ENCODE data around the gene PDPN. TPM values are rescaled to one million over a fixed set of nuclear protein-coding genes. Genes with fewer than 3 reads are reported as not detected.

PDPN gene
- total and polyA plus RNA-seq, 2 experiments from 2014 or later: 67.3 to 82.8 TPM

DNA sequence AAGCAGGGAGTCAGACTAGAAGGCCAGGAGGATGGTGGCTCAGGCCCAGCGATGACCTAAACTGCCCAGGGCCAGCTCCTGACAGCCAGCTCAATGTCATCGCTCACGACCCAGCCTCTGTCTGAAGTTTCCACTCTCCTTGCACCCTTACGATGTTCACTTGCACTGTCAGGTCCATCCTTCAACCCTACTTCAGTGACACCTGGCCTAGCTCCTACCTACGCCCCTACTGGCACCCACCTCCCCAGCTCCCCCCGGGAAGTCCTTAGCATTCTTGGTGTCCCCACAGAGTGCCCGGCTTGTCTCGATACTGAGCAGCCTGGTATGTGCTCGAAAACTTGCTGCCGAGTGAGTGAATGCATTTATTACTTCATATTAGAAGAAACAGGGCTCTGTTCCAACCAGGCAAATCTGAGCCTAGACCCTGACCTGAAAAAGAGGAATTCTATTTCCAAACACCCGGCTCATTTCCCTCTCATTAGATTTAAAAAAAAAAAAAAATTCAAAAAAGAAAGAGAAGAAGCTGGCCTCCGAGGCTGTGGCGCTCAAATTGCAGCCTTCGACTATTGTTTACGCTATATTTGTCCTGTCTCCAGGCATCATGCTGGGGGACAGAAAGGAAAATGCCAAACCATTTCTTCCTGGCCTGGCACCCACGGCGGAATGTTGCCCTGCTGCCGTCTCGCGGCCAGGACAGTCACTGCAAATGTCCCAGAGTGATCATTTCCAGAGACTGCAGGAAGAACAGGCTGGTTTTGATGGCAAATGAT is 40.0 kb upstream of the PDPN start:
- Histone ChIP-seq H3K27ac (ENCODE audit: low read depth) (no peak overlapping the region), H3K9me2 (ENCODE audit: insufficient read depth) (no peaks in the 10 kb centered on the region), H3K36me3 (ENCODE audit: insufficient read depth) (no peaks in the 10 kb centered on the region; the same call in 1 of the 2 replicates), H4K20me1 (replicated peaks; ENCODE audit: insufficient read depth) (no peaks in the 10 kb centered on the region), H3K4me1 (ENCODE audit: insufficient read depth) (no peaks in the 10 kb centered on the region), H3K79me2 (replicated peaks; ENCODE audit: insufficient read depth) (no peaks in the 10 kb centered on the region), H3F3A (replicated peaks; ENCODE audit: low read depth) (no peaks in the 10 kb centered on the region), H2AFZ (peak overlapping the region; percentile 47; the same call in 1 of the 2 replicates), H3K4me3 (no peak overlapping the region), H3K27me3 (ENCODE audit: insufficient read depth) (no peaks in the 10 kb centered on the region), H3K4me2 (no peak overlapping the region)
- H3K27ac Mint-ChIP-seq: no peak overlapping the region
- H3K9me3 Mint-ChIP-seq: no peaks in the 10 kb centered on the region
- DNase-seq (ENCODE audit: low spot score) (peak; percentile 10), ATAC-seq (peak; percentile 40; the same call in 2 of the 3 replicates)
- H3K36me3 Mint-ChIP-seq (ENCODE audit: low read depth): no peaks in the 10 kb centered on the region
- H3K27me3 Mint-ChIP-seq (ENCODE audit: insufficient read depth, low read depth, poor library complexity): peaks cover 2% of the 10 kb centered on the region
- no peaks in the 10 kb centered on the region for H3K4me1 Mint-ChIP-seq
- H3K4me3 Mint-ChIP-seq: no peak overlapping the region
- TF ChIP-seq, protein P1, sequence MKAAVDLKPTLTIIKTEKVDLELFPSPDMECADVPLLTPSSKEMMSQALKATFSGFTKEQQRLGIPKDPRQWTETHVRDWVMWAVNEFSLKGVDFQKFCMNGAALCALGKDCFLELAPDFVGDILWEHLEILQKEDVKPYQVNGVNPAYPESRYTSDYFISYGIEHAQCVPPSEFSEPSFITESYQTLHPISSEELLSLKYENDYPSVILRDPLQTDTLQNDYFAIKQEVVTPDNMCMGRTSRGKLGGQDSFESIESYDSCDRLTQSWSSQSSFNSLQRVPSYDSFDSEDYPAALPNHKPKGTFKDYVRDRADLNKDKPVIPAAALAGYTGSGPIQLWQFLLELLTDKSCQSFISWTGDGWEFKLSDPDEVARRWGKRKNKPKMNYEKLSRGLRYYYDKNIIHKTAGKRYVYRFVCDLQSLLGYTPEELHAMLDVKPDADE (IDR thresholded peaks at IDR 0.05): no peak
- no peak for TF ChIP-seq NANOG (IDR thresholded peaks at IDR 0.05; ENCODE audit: borderline replicate concordance)
- no peak for TF ChIP-seq ZNF331 (CRISPR knock-in tag; IDR thresholded peaks at IDR 0.05; ENCODE audit: low read depth)
- no peak for TF ChIP-seq EZH2phosphoT487 (IDR thresholded peaks at IDR 0.05; ENCODE audit: unreplicated experiment)
- TF ChIP-seq JUNB (IDR thresholded peaks at IDR 0.05; ENCODE audit: unreplicated experiment): no peak
- TF ChIP-seq, protein P2, sequence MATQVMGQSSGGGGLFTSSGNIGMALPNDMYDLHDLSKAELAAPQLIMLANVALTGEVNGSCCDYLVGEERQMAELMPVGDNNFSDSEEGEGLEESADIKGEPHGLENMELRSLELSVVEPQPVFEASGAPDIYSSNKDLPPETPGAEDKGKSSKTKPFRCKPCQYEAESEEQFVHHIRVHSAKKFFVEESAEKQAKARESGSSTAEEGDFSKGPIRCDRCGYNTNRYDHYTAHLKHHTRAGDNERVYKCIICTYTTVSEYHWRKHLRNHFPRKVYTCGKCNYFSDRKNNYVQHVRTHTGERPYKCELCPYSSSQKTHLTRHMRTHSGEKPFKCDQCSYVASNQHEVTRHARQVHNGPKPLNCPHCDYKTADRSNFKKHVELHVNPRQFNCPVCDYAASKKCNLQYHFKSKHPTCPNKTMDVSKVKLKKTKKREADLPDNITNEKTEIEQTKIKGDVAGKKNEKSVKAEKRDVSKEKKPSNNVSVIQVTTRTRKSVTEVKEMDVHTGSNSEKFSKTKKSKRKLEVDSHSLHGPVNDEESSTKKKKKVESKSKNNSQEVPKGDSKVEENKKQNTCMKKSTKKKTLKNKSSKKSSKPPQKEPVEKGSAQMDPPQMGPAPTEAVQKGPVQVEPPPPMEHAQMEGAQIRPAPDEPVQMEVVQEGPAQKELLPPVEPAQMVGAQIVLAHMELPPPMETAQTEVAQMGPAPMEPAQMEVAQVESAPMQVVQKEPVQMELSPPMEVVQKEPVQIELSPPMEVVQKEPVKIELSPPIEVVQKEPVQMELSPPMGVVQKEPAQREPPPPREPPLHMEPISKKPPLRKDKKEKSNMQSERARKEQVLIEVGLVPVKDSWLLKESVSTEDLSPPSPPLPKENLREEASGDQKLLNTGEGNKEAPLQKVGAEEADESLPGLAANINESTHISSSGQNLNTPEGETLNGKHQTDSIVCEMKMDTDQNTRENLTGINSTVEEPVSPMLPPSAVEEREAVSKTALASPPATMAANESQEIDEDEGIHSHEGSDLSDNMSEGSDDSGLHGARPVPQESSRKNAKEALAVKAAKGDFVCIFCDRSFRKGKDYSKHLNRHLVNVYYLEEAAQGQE (IDR thresholded peaks at IDR 0.05; ENCODE audit: unreplicated experiment): no peak
- TF ChIP-seq ZNF114 (CRISPR knock-in tag; IDR thresholded peaks at IDR 0.05): no peak
- TF ChIP-seq STAT1 (IDR thresholded peaks at IDR 0.05; ENCODE audit: unreplicated experiment): no peak
- TF ChIP-seq, protein P3, sequence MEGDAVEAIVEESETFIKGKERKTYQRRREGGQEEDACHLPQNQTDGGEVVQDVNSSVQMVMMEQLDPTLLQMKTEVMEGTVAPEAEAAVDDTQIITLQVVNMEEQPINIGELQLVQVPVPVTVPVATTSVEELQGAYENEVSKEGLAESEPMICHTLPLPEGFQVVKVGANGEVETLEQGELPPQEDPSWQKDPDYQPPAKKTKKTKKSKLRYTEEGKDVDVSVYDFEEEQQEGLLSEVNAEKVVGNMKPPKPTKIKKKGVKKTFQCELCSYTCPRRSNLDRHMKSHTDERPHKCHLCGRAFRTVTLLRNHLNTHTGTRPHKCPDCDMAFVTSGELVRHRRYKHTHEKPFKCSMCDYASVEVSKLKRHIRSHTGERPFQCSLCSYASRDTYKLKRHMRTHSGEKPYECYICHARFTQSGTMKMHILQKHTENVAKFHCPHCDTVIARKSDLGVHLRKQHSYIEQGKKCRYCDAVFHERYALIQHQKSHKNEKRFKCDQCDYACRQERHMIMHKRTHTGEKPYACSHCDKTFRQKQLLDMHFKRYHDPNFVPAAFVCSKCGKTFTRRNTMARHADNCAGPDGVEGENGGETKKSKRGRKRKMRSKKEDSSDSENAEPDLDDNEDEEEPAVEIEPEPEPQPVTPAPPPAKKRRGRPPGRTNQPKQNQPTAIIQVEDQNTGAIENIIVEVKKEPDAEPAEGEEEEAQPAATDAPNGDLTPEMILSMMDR (conservative IDR thresholded peaks at IDR 0.05; ENCODE audit: low read depth in 2 of 2): no peak
- no peak for TF ChIP-seq CREB1 (CRISPR knock-in tag; IDR thresholded peaks at IDR 0.05; ENCODE audit: low read depth)
- TF ChIP-seq, protein P4, sequence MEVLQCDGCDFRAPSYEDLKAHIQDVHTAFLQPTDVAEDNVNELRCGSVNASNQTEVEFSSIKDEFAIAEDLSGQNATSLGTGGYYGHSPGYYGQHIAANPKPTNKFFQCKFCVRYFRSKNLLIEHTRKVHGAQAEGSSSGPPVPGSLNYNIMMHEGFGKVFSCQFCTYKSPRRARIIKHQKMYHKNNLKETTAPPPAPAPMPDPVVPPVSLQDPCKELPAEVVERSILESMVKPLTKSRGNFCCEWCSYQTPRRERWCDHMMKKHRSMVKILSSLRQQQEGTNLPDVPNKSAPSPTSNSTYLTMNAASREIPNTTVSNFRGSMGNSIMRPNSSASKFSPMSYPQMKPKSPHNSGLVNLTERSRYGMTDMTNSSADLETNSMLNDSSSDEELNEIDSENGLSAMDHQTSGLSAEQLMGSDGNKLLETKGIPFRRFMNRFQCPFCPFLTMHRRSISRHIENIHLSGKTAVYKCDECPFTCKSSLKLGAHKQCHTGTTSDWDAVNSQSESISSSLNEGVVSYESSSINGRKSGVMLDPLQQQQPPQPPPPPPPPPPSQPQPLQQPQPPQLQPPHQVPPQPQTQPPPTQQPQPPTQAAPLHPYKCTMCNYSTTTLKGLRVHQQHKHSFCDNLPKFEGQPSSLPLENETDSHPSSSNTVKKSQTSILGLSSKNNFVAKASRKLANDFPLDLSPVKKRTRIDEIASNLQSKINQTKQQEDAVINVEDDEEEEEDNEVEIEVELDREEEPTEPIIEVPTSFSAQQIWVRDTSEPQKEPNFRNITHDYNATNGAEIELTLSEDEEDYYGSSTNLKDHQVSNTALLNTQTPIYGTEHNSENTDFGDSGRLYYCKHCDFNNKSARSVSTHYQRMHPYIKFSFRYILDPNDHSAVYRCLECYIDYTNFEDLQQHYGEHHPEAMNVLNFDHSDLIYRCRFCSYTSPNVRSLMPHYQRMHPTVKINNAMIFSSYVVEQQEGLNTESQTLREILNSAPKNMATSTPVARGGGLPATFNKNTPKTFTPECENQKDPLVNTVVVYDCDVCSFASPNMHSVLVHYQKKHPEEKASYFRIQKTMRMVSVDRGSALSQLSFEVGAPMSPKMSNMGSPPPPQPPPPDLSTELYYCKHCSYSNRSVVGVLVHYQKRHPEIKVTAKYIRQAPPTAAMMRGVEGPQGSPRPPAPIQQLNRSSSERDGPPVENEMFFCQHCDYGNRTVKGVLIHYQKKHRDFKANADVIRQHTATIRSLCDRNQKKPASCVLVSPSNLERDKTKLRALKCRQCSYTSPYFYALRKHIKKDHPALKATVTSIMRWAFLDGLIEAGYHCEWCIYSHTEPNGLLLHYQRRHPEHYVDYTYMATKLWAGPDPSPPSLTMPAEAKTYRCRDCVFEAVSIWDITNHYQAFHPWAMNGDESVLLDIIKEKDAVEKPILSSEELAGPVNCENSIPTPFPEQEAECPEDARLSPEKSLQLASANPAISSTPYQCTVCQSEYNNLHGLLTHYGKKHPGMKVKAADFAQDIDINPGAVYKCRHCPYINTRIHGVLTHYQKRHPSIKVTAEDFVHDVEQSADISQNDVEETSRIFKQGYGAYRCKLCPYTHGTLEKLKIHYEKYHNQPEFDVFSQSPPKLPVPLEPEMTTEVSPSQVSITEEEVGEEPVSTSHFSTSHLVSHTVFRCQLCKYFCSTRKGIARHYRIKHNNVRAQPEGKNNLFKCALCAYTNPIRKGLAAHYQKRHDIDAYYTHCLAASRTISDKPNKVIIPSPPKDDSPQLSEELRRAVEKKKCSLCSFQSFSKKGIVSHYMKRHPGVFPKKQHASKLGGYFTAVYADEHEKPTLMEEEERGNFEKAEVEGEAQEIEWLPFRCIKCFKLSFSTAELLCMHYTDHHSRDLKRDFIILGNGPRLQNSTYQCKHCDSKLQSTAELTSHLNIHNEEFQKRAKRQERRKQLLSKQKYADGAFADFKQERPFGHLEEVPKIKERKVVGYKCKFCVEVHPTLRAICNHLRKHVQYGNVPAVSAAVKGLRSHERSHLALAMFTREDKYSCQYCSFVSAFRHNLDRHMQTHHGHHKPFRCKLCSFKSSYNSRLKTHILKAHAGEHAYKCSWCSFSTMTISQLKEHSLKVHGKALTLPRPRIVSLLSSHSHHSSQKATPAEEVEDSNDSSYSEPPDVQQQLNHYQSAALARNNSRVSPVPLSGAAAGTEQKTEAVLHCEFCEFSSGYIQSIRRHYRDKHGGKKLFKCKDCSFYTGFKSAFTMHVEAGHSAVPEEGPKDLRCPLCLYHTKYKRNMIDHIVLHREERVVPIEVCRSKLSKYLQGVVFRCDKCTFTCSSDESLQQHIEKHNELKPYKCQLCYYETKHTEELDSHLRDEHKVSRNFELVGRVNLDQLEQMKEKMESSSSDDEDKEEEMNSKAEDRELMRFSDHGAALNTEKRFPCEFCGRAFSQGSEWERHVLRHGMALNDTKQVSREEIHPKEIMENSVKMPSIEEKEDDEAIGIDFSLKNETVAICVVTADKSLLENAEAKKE (CRISPR knock-in tag; IDR thresholded peaks at IDR 0.05): no peak
- no peak for TF ChIP-seq POLR2AphosphoS5 (IDR thresholded peaks at IDR 0.05; ENCODE audit: low read depth)
- TF ChIP-seq EZH2 (IDR thresholded peaks at IDR 0.05; ENCODE audit: low read depth, unreplicated experiment): no peak

Measured in GM23338 (cell line).